ENCODE measurements around the gene TMEM88.
A peak's percentile ranks its signal among the peaks of the same experiment; 100 is the strongest.

Gene TMEM88

GRCh38 chr17:7886227-7887037 lies 31.6 kb downstream of the TMEM88 start:
- DNase-seq, result peak in 1 of 2 donors; percentile 20

- no peak for DNase-seq
Observed at GRCh38 chr17:7887038-7887481, 32.2 kb downstream of the TMEM88 start.

DNA sequence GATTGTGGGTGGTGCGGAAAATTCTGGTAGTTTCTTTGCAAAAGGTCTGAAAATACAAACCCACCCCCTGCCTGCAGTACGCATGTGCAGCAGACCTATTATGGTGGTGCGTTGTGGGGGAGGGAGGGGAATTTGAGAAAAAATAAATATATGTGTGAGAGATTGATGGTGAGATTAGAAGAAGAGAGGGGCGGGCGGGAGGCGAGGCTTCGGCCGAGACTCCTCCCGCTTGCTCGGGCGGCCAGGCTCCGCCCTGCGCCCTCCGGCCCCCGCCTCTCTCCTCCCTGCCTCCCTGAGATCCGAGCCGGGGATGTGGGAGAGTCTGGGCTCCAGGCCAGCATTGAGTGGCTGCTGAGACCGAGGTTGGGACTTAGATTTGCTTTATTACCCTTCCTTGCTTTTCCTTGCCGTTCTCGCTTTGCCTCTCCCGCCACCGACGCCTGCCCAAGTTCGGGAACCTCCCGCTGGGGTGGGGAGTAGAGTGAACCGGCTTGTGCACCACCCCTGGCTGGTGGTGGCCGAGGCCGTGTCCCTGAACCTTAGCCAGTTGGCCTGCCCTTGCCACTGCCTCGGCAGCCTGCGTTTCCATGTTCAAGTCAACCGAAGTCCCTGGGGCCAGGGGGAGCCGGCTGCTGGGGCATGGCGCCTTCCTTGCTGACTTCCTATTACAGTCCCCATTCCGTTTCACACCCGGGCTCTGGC lies 32.8 kb downstream of the TMEM88 start:
- DNase-seq, result peak; percentile 71 to 85

DNA sequence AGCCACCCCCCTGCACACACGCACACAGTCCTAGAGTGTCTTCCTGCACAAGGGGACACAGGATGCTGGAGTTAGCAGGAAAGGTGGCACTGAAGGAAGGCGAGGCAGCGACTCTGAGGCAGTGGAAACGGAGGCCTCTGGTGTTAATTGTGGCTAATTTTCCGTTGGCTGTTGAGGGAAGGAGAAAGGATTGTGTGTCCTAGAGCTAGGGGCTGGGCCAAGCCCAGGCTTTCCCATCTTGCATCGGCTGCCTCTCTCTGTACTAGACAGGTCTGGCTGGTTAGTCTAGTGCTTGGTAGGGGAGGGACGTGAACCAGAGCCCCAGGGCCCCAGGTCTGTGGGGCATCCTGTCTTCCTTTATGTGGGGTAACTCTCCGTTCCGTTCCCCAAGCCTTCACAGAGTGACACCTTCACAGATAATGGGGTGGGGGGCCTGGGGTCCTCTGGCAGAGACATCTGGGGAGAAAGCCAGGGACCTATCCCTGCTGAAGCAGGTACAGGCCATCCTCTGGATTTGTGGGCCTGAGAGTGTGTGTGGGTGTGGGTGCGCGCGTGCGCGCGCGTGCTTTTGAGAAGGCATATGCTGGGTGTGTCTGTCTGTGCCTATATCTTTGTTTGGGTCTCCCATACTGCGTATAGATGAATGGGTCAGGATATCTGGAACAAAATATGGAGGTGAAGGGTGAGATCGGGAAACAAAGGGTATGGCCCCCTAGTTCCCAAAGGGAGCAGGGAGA lies 33.5 kb downstream of the TMEM88 start, which contains the start of gene CHD3:
CHD3 (plus strand) TSS at position 606 of the 737 bp plus-strand sequence. CDS start 212 bp downstream, outside the sequence.
- no peak for DNase-seq

DNA sequence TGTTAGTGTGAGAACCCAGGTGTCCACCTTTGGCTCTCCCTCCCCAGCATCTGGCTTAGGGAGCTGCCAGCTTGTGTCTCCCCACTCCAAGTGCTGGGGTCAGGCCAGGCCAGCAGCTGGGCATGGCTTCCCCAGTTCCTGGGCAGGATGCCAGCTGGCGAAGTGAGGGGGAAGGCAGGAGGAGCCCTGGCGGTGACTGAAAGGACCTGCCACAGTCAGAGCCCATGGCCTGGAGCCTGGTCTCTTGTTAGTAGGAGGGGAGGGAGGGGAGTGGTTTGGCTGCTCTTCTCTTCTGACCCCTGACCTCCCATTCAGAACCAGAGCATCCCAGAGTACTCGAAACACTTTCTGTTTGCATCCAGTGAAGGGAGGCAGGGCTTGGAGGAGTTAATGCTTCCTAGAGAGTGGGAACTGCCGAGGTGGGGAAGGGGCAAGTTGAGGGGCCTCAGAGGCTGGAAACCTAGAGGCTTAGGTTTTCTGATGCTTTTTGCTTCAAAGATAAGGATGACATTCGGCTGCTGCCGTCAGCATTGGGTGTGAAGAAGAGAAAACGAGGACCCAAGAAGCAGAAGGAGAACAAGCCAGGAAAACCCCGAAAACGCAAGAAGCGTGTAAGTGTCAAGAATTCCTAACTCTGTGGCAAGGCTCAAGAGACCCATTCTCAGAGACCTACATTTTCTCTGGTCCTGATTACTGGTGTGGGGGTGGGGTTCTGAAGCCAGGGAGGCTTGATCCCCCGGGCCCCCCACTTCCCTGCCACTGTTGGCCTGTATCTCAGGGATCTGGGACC lies 34.5 kb downstream of the TMEM88 start:
- DNase-seq, result peak; percentile 52 to 60

GRCh38 chr17:7893187-7893880 lies 38.5 kb downstream of the TMEM88 start:
- DNase-seq, result no peak

- DNase-seq, result no peak
Observed at GRCh38 chr17:7894226-7894625, 39.4 kb downstream of the TMEM88 start.

DNA sequence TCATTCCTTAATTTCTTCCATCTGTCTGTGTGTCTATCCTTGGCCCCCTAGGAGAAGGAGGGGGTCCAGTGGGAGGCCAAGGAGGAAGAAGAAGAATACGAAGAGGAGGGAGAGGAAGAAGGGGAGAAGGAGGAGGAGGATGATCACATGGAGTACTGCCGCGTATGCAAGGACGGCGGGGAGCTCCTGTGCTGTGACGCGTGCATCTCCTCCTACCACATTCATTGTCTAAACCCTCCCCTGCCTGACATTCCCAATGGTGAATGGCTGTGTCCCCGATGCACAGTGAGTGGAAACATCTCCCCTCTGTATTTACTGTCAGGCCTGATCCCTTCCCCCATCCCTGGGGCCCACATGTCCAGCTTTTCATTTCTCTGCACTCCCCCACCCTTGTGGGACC lies 40.0 kb downstream of the TMEM88 start:
- DNase-seq, result no peak

GRCh38 chr17:7897090-7897489 lies 42.2 kb downstream of the TMEM88 start:
- DNase-seq, result no peak

GRCh38 chr17:7897773-7898172 lies 42.9 kb downstream of the TMEM88 start:
- DNase-seq, result peak in 1 of 2 donors; percentile 41

DNA sequence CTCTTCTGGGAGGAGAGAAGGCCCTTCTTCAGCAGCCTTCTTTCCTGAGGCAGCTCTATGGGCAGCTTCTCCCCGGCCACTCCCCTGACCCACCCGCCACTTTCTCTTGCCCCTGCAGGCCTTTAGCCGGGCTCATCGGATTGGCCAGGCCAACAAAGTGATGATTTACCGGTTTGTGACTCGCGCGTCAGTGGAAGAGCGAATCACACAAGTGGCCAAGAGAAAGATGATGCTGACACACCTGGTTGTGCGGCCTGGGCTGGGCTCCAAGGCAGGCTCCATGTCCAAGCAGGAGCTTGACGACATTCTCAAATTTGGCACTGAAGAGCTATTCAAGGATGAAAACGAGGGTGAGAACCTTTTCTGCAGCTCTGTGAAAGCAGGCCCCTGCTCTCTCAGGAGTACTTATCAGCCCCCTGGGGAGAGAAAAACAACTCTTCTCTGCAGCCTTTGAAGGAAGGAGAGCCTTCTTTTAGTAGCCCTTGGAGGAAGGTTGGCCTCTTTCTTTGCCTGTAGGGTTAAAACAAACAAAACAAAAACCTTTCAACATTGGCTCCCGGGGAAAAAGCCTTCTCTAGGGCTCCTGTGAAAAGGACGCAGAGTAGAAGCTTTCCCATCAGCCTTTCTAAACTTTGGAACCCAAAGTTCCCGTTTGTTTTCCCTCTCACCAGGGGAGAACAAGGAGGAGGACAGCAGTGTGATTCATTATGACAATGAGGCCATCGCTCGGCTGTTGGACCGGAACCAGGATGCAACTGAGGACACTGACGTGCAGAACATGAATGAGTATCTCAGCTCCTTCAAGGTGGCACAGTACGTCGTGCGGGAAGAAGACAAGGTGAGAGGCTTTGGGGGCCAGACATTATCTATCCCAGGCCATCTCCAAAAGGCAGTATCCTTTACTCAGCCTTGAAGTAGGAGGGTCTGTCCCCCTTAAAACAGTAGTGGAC lies 48.6 kb downstream of the TMEM88 start:
- DNase-seq, result no peak
